GM18507 (cell line): ENCODE measurements around the gene PHF13.
"Not testable (repeated sequence)": the region's sequence is repeated elsewhere in the genome, so short reads cannot be mapped to it uniquely, and the experiment has no call there.

Experiments used
- DNase-seq: peaks from one replicate; pipeline ENCODE4 v3.0.0; 2011; ENCODE audit warnings: low read depth; ENCODE audit not compliant: insufficient read length; ENCODE audit errors: extremely low spot score
- FAIRE-seq: peaks from 2 replicates; lab custom pipeline; 2011; peaks lifted over from hg19 to GRCh38; lab: Jason Lieb, UNC

Gene PHF13

GRCh38 chr1:6599991-6600390 is 13.5 kb upstream of the PHF13 start:
- FAIRE-seq, DNase-seq: not testable (repeated sequence)

- FAIRE-seq (no peak), DNase-seq (no peak)
These were observed 13.0 kb upstream of the PHF13 start for GRCh38 chr1:6600410-6601048.

GRCh38 chr1:6601049-6601922 is 12.2 kb upstream of the PHF13 start:
- DNase-seq (no peak), FAIRE-seq (peak; percentile 83)

DNA sequence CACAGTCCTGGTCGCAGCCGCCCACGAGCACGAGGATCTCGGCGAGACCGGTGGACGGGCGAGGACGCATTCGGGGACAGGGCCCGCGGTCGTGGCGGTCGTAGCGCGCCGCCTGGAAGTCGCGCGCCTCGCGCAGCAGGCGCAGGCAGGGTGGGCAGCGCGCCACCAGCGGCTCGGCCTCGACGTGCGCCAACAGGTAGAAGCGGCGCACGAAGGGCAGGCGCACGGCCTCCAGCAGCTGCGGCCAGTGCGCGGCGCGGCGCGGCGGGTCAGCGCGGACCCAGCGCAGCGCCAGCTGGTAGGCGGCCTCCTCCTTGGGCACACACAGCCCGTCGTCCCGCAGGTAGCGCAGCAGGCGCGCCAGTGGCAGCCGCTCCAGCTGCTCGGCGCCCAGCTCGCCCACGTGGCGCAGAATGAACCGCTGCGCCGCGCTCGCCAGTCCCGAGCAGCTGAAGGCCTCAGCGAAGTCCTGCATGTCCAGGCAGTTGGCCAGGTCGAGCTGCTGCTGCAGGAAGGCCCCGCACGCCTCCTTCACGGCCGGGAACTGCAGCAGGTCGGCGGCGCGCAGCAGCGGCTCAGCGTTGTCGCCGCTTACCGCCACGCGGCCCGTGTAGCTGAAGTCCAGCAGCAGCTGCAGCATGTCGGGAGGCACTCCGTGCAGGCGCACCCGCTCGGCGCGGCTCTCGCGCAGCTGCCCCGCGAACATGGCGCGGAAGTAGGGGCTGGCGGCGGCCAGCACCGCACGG is 11.4 kb upstream of the PHF13 start:
- DNase-seq (no peak), FAIRE-seq (no peak)

DNA sequence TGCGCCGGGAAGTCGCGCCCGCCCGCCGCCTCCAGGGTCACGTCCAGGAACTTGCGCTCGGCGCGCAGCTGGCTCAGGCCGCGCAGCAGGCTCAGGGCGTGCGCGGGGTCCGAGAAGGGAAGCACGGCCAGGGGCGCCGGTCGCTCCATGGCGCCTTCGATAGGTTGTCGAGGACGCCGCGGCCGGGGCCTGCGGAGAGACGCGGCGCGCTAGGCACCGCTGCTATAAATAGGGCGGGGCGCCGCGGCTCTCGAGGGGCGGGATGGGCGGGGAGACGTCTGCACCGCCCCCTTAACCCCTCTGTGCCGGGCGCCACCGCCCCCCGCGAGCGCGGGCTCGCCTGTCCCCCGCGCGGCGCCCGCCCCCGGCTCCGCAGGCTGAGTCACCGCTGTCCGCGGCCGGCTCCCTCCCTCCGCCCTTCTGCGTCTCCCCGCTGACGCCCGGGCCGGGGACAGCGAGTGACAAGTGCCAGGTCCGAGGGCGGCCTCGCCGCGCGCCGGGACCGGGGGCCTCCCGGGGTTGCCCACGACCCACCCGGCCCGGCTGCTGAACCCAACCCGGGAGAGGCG is 10.8 kb upstream of the PHF13 start, which contains the start of gene KLHL21:
TSS of gene KLHL21 (minus strand) at position 201 of the 569 bp plus-strand sequence. CDS start at position 149, 52 bp downstream.
- FAIRE-seq (no peak), DNase-seq (peak; percentile 69)

- FAIRE-seq (peak; percentile 44), DNase-seq (no peak)
These were observed 10.2 kb upstream of the PHF13 start for GRCh38 chr1:6603238-6603914.

DNA sequence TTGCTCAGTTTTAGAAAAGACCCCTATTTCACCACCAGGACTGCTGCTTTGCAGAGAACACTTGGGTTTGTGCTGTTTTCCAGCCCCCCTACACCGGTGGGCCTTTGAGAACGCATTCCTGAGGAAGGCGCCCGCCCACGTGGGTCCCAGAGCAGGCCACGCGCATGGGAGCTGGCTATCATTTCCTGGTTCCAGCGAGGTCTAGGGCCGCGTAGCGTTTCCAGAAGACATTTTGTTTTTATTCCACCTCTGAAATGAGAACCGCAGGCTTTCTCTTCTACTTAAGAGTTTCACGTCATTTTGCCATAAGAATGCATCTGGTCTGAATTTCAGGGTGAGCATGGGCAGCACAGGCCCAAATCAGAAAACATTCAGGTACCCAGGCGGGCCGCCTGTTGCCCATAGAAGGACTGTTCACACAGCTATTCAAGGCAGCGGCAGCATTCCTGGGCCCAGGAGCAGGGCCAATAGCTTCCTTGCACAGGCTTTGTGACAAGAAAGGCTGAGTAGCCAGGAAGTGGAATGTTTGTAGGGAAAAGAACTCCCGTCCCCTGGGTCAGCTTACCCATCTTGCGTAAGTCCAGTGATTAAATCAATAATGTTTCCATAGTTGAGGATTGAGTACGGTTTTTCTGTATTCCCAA is 9.5 kb upstream of the PHF13 start:
- FAIRE-seq, result no peak
- no peak for DNase-seq

DNA sequence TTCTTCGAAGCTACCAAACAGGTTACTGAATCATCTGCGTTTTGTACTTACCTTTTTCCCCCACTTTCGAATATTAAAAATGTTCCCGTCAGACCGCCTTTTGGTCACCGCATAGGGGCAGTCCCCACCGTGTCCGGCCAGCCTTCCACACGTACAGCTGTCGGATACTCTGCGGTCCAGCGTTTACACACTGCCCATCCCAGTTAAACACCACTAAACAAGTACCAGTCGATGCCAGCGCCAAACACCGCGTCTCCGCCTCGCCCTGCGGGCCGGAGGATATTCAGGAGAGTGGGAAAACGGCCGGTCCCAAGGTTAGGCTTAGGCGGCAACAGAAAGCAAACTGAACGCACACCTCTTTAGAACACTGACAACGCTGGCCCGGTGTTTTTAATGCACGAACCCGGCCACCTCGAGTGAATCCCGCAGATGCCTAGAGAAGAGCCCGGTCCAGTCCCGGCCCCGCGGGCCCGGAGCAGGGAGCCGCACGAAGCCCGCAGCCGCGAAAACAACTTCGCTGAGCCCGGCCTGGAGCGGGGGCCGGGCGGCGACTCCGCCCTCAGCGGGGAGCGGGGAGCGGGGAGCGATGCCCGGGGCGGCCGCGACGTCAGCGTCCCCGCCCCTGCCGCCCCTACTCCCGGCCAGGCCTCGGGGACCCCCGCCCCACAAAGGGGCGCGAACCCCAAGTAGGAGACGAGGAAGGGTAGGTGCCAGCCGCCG is 730 bp upstream of the PHF13 start:
- DNase-seq (no peak), FAIRE-seq (no peak)

- no peak for FAIRE-seq
- DNase-seq, result no peak
These were observed 743 bp downstream of the PHF13 start for GRCh38 chr1:6614019-6614928.

DNA sequence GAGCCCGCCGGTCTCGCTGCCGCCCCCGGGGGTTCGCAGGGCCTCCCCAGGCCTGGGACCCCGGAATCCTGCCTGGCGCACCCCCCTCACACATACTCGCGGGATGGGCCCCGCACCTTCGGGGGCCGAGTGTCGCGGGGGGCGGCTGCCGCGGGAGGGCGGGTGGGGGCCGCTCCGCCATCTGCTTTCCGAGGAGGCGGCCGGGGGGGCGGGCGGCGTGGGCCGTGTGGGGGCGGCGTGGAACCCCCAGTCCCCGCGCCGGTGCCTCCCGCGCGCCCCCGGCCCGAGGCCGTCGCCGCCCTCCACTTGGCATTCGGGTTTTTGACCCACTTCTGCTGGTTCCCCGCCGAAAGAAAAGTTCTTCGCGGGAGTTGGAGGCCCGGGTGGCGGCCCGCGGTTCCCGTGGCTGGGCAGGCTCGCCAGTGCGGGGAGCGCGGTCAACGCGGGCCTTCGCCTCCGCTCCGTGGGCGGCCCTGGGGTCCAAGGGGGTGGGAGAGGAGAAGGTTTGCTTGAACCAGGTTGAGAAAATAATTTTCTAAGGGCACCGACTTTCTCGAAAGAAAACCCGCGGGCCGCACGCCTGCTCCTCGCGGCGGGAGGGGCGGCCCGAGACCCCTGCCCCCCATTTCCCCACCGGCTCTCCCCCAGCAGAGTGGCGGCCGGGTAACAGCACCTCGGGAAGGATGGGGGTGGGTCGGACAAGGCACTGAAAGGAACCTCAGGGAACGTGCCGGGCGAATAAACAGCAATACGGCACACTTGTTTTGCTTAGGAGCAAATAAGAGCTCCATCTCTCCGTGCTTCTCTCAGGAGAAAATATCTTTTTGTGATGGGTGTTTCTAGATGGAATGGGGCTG is 1.6 kb downstream of the PHF13 start:
- FAIRE-seq, result no peak
- DNase-seq, result no peak

DNA sequence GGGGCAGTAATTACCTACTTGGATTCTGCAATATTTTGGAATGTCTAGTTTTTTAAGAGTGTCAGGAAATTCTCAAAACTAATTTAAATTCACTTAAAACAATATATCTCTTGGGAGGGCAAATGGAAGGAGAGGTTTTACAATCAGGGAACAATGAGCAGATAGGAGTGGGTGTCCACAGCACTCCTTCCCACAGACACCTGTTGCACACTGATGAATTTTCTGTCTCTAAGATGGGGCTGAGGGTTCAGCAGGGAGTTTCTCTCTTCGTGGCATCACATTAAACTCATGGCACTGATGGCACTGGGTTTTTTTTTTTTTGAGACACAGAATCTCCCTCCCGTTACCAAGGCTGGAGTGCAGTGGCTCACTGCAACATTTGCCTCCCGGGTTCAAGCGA is 5.5 kb downstream of the PHF13 start:
- FAIRE-seq, result no peak
- DNase-seq, result no peak

DNA sequence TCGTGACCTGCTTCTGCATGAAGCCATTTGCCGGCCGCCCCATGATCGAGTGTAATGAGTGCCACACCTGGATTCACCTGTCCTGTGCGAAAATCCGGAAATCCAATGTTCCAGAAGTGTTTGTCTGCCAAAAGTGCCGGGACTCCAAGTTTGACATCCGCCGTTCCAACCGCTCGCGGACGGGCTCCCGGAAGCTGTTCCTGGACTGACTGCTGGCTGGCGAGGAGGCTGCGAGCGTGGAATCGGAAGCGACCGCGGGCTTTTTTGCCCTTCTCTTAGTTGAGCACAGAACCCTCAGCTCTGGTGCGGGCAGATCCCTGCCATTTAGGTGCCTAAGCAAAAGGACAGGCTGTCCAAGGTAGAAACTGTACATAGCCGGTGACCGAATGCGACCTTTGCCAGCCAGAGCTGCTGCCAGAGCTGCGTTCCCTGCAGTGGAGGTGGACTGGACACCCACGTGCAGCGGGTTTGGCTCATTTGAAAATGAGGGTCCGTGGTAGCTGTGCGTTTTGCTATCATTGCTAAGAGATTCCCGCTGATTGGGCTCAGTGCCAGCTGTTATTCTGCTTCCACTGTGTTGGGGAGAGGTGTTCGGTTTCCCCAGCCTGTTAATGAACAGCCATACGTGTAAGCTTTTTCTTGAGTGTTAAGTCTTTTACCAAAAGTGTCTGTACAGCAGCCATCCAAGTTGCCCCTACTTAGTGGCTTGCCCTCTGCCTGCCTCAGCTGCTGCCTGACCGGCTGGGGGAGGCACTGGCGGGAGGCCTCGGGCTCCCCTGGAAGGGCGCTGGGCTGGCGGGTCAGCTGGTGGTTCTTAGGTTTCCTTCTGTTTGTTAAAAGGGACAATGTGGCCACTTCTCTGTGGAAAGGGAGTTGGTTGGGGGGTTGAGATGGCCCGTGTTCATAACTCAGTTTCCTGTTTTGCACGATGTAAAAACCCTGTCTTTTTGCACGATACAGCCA is 8.2 kb downstream of the PHF13 start:
- no peak for DNase-seq
- FAIRE-seq, result no peak

GRCh38 chr1:6622396-6623152 is 9.0 kb downstream of the PHF13 start:
- FAIRE-seq (no peak), DNase-seq (no peak)

- no peak for DNase-seq
- peak; percentile 5 for FAIRE-seq
These were observed 9.9 kb downstream of the PHF13 start for GRCh38 chr1:6623269-6623965.
